GM19395 (cell line): Measurements from ENCODE around the gene RAP1B.

Experiments
- ATAC-seq: cut with Tn5 transposase; IDR thresholded peaks from one replicate; pipeline ENCODE4 v1.9.1; 2021; ENCODE audit warnings: mild to moderate bottlenecking, moderate library complexity; ENCODE audit not compliant: unreplicated experiment

The RAP1B gene

DNA sequence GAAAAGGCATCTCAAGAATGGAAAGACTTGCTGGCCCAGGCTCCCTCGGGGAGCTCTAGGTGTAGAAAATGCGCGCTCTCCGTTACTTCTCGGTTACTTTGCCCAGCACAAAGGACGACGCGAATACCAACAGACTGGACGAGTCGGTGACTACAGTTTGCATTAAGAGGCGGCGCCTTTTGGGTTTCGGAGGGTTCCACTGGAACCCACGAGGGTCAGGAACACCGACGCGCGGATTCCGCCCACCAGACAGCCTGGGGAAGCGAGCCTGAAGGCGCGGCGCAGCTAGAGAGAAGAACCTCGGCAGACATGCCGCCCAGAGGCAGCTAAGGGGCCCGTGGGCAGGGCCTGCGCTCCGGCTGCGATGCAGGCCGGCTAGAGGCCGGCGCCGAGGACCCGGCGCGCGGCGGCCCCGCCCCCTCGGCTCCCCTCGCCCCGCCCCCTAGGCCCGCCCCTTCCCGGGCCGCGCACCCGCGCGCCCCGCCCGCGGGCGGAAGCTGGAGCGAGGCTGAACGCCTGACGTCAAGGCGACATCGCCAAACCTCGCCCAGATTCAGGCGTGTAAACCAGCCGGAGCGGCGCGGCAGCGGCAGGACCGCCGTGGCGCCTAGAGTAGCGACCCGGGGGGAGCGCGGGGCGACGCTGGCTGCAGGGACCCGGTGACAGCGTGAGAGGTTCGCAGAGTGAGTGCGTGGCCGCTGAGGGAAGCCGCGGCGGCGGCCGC is at the start of gene RAP1B:
Gene RAP1B (plus strand): TSS at position 530 of the 724 bp plus-strand sequence. CDS start 37,826 bp downstream, outside the sequence.
- peak; percentile 80 for ATAC-seq

- ATAC-seq, result no peak
Measured at GRCh38 chr12:68561830-68562229, 48.9 kb upstream of the RAP1B start.

- ATAC-seq, result no peak
Measured at GRCh38 chr12:68564166-68564565, 46.5 kb upstream of the RAP1B start.

DNA sequence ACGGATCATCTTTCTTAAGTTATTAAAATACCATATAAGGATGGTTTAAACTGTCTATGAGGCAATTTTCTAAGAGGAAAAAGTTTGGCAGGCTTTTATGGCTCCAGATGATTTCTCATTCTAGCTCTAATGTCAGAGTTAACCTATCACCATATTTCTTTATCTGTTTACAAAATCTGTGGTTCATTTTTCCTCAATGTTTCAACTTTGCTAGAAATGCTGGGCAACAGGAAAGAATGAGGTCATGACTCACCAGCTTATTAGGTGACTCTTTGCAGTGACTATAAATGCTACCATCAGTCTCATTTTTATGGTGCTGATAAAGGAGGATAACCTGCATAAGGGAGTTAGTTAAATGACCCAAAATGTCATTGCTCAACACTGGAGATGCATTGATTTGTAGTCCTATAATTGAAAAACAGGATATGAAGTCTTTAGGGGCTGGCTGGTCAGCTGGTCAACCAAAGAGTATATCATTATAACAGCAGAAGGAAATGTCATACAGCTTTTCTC is 45.3 kb upstream of the RAP1B start:
- ATAC-seq, result no peak

DNA sequence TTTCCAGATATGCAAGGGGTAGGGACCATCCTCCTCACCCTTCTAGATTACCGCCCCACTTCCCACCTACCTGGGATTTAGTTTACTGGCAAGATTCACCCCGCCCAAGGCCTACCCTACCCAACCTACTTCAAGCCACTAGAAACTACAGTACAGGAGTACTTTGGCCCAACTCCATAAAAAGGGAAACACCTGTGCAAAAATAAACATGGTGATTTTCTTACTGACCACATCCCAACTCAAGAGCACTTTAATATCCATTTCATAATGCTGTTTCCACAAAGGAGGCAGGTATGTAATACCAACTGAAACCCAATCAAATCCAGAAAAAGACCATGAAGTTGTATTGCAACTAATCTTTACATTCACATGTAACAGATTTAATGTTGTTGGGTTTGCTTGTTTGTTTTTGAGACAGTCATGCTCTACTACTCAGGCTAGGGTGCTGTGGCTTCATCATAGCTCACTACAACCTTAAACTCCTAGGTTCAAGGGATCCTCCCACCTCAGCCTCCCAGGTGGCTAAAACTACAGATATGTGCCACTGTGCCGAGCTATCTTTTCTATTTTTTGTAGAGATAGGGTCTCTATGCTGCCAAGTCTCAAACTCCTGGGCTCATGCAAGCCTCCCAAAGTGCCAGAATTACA is 41.7 kb upstream of the RAP1B start:
- no peak for ATAC-seq

DNA sequence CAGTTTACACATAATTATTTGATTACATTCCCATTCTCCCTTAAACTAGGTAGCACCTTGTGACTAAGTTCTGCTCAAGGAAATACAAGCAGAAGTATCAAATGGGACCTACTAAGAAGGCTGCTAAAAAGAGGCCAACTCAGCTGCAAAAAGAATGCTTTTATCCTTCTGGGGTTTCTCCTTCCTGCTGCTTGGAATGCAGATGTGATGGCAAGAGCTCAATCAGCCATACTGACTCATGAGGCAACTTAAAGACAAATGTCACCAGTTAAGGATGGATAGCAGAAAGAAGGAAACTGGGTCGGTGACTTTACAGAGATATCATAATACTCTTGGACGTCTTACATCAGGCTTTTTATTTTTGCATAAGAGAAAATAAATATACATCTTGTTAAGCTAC is 38.0 kb upstream of the RAP1B start:
- ATAC-seq, result no peak

DNA sequence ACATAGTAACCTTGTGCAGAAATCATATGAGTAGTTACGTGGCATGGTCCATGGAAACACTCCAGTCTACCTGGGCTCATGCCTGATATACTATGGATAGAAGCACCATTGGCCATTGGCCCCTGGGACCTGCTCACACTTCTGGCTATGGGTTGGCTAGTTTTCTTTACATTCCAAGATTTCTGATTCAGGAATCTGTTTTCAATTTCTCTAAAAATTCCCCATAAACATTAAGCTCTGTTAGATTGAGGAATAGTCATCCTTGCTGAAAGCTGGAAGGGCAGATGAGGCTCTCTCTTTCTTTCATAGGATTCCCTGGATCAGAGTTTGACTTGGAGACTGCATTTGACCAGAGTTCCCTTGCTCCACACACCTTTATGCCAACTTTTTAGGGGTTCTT is 37.3 kb upstream of the RAP1B start:
- ATAC-seq, result no peak

DNA sequence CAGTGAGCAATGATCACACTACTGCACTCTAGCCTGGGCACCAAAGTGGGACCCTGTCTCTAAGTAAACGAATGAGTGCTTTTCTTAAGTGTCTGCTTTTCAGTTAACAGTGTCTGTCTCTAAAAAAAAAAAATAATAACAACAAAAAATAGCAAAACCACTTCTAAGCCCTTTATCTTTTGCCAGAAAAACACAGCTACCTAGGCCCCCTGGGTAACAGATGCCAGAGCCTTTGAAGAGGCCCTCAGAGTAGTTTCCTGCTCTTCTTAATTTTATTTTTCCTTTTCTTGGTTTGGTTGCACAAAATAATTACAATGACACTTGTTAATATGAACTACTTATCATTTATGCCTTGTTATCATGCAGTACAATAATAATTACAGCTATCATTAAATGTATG is 32.8 kb upstream of the RAP1B start:
- ATAC-seq, result no peak

- ATAC-seq, result no peak
Measured at GRCh38 chr12:68578765-68579164, 31.9 kb upstream of the RAP1B start.

GRCh38 chr12:68579254-68579653 is 31.4 kb upstream of the RAP1B start:
- ATAC-seq, result no peak

GRCh38 chr12:68580911-68581310 is 29.8 kb upstream of the RAP1B start:
- no peak for ATAC-seq

- no peak for ATAC-seq
Measured at GRCh38 chr12:68581926-68582325, 28.8 kb upstream of the RAP1B start.

DNA sequence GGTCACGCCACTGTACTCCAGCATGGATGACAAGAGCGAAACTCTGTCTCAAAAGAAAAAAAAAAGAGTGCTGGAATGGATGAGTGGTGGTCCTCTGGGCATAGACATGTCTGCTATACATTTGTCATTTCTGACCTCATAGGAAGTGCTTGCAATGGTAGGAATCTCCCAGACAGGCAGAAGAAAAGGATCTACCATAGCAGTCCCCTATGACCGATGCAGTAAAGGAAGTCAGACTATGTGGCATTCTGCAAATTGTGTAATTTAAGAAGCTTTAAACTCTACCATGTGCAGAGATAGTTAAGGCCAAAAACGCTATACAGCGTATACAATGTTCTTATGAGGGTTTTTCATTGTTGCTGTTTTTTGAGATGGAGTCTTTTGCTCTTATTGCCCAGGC is 24.7 kb upstream of the RAP1B start:
- no peak for ATAC-seq

DNA sequence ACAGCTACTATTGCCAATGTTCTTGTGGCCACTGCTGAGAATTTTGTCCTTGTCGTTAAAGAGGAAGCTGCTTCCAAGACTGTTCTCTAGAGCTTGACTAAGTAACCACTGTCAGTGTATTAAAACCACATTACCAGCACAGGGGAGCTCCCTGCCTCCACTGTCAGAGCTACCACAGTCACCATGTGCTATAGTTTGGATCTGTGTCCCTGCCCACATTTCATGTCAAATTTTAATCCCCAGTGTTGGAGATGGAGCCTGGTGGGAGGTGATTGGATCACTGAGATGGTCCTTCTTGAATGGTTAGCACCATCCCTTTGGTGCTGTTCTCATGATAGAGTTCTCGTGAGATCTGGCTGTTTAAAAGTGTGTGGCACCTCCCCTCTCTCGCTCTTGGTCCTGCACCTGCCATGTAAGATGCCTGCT is 23.2 kb upstream of the RAP1B start:
- peak; percentile 81 for ATAC-seq

DNA sequence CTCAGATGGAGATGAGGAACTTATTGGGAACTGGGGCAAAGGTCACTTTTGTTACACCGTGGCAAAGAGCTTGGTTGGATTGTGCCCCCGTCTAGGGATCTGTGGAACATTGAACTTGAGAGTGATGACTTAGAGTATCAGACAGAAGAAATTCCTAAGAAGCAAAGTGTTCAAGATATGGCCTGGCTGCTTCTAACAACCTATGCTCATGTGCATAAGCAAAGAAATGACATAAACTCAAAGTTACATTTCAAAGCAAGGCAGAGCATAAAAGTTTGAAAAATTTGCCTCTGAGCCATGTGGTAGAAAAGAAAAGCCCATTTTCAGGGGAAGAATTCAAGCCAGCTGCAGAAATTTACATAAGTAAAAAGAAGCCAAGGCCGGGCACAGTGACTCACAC is 21.5 kb upstream of the RAP1B start:
- no peak for ATAC-seq

DNA sequence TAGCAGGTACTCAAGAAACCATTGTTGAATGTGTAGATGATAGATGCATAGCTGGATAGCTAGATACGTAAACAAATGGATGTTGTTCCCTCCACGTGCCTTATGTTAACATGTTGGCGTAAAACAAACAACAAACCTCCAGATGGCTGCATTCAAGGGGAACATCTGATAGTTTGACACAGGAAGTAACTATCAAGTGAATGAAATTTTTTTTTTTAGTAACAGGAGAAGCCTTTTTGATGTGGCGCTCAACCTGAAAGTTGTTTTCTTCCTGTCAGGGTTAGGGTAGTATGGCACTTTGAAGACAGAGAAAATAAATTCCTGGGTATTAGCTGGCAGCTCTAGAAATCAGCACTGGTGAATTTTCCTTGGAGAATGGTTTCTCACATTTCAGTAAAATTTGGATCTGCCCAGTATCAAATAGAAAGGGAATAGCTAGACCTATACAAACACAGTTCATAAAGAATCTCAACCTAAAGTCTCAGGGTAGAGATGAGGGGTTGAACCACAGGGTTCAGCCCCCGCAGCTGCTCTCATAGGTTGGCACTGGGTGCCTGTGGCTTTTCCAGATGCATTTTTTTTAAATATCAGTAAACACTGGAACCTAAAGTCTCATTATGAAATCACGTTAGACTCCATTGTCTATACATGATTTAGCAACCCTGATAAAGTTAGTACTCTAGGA is 18.8 kb upstream of the RAP1B start:
- peak; percentile 56 for ATAC-seq

GRCh38 chr12:68595241-68595640 is 15.5 kb upstream of the RAP1B start:
- ATAC-seq, result no peak

DNA sequence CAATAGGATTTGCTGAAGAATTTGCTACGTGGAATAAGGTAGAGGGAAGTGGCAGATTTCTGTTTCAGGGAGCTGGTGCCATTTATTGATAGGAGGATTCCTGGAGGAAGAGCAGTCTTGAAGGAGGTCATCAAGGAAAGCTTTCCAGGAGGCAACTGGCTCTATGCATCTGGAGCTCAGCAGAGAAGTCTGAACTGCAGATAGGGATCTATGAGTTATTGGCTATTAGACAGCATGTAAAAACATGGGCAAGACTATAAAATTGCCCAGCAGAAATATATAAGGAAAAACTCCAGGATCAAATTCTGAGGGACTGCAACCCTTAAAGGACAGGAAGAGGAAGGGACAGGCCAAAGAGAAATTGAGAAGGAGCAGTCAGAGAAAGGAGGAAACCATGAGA is 8.9 kb upstream of the RAP1B start:
- ATAC-seq, result no peak

- no peak for ATAC-seq
Measured at GRCh38 chr12:68602720-68603119, 8.0 kb upstream of the RAP1B start.

DNA sequence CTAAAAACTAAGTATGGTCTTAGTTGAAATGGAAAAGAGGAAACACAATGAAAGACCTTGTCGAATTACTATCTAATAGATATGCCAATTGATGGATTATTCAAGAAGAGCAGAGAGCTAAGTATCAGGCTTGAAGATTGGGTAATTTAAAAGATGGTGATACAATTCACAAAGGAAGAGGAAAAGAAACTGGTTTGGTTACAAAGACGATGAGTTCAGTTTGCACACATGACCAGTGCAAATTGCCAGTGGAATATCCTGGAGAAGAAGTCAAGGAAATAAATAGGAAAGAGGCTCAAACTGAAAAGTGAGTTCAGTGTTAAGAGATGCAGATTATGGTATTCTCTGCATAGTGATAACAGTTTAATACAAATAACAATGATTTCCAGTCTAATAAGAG is 2.5 kb upstream of the RAP1B start:
- no peak for ATAC-seq

- ATAC-seq, result no peak
Measured at GRCh38 chr12:68609998-68610369, 715 bp upstream of the RAP1B start.
